OCI-LY7 (cell line): Measurements from ENCODE around the gene GSK3B. TPM values are rescaled to one million over a fixed set of nuclear protein-coding genes. Genes with fewer than 3 reads are reported as not detected.

ENCODE experiments used
- BruUV-seq: library from RNA; stranded (reverse); fragments of 400-500 nt; replicated peaks from 2 replicates; lab custom pipeline; 2021; lab: Mats Ljungman, UMichigan
- CTCF ChIA-PET: fragments of 300-600 bp; sonication (Branson Sonifier 250); formaldehyde crosslinking; loops from one replicate; lab custom pipeline; 2022; ENCODE audit warnings: antibody characterized with exemption; ENCODE audit not compliant: unreplicated experiment; lab: Charles Lee
- POLR2A ChIA-PET: fragments of 300-600 bp; sonication (Branson Sonifier 250); formaldehyde crosslinking; loops from one replicate; lab custom pipeline; 2022; ENCODE audit warnings: antibody characterized with exemption; lab: Charles Lee
- DNase-seq: peaks from one replicate; pipeline ENCODE4 v3.0.0-alpha.2; 2015; ENCODE audit warnings: low spot score
- H2AFZ ChIP-seq: fragments of 200-600 bp; sonication (generic), shearing (Covaris generic); 2 replicates; pipeline ENCODE4 v1.6.1; 2014; ENCODE audit warnings: mild to moderate bottlenecking, antibody characterized with exemption, low read length, moderate library complexity
- H3K27ac ChIP-seq: fragments of 200-600 bp; sonication (generic); 2 replicates; pipeline ENCODE4 v1.5.1; 2014; ENCODE audit warnings: mixed run types, low read depth, mild to moderate bottlenecking, moderate library complexity, low read length, inconsistent platforms; ENCODE audit not compliant: poor library complexity, severe bottlenecking
- H3K36me3 ChIP-seq: fragments of 200-600 bp; sonication (generic); 2 replicates; pipeline ENCODE4 v1.6.1; 2014; ENCODE audit warnings: mild to moderate bottlenecking, antibody characterized with exemption, low read length, moderate library complexity, mixed read lengths; ENCODE audit not compliant: insufficient read depth
- H3K4me1 ChIP-seq: fragments of 200-600 bp; sonication (generic); 2 replicates; pipeline ENCODE4 v1.5.1; 2014; ENCODE audit warnings: mild to moderate bottlenecking, low read length; ENCODE audit not compliant: insufficient read depth, poor library complexity, severe bottlenecking
- H3K4me2 ChIP-seq: fragments of 200-600 bp; sonication (generic); 2 replicates; pipeline ENCODE4 v1.6.1; 2014; ENCODE audit warnings: mild to moderate bottlenecking, low read length
- H3K4me3 ChIP-seq: fragments of 200-600 bp; sonication (generic); 2 replicates; pipeline ENCODE4 v1.5.1; 2014; ENCODE audit warnings: mild to moderate bottlenecking, low read depth, low read length; ENCODE audit not compliant: poor library complexity, severe bottlenecking
- H3K79me2 ChIP-seq: fragments of 200-600 bp; sonication (generic); 2 replicates; pipeline ENCODE4 v1.6.1; 2016; ENCODE audit warnings: low read depth, mild to moderate bottlenecking, low read length, moderate library complexity, mixed read lengths; ENCODE audit not compliant: insufficient read depth
- H3K9me2 ChIP-seq: fragments of 200-600 bp; sonication (generic); 2 replicates; pipeline ENCODE4 v1.6.1; 2016; ENCODE audit warnings: mild to moderate bottlenecking, low read length, mixed read lengths; ENCODE audit not compliant: insufficient read depth
- H3K9me3 ChIP-seq: fragments of 200-600 bp; sonication (generic); 2 replicates; pipeline ENCODE4 v1.6.1; 2014; ENCODE audit warnings: mild to moderate bottlenecking, mixed run types, low read length, mixed read lengths
- H4K20me1 ChIP-seq: fragments of 200-600 bp; sonication (generic); 2 replicates; pipeline ENCODE4 v1.6.1; 2014; ENCODE audit warnings: mild to moderate bottlenecking, antibody characterized with exemption, low read length, moderate library complexity, mixed read lengths; ENCODE audit not compliant: insufficient read depth
- EZH2phosphoT487 ChIP-seq: fragments of 200-600 bp; sonication (generic); IDR thresholded peaks from 2 replicates; pipeline ENCODE4 v1.6.1; 2018; ENCODE audit warnings: low read depth, borderline replicate concordance, mild to moderate bottlenecking, mixed run types, antibody characterized with exemption, low read length, moderate library complexity, mixed read lengths
- intact Hi-C: fragments of 100-400 bp; cut with micrococcal nuclease; formaldehyde crosslinking; loops from one replicate; pipeline ENCODE4 v1.10.0; 2022; ENCODE audit not compliant: unreplicated experiment
- total RNA-seq, 2 experiments: library from RNA; depleted of rRNA in 1 of 2; stranded (reverse); fragments of >200 nt in 1 of 2; shearing (Covaris generic) in 1 of 2; gene quantifications; 2 replicates each; pipeline ENCODE4 v1.2.3, GENCODE V29; 2014 to 2022
- TF ChIP-seq, protein P1 (sequence below): fragments of 200-600 bp; sonication (generic); conservative IDR thresholded peaks from 2 replicates; pipeline ENCODE4 v1.5.1; 2014; ENCODE audit warnings: mild to moderate bottlenecking, antibody characterized with exemption, low read length, moderate library complexity, mixed read lengths

The GSK3B gene
- total RNA-seq, 2 experiments from 2014 or later: 26.6 to 40.9 TPM

DNA sequence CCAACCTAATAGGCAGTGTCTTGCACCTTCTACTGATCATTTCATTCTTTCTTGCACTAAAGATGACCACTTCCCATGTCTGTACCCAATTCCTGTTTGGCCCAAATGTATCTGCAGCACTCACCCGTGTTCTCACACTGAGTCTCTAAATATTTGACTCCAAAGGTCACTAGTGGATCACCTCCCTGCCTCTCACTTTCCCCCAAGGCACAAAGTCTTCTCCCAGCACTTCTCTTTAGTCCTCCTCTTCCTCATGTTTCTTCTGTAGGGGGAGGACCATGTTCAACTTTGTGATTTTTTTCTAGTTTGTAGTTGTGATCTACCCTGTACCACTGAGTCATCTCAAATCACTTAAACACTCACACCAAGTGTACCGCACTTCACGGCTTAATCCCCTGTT lies 298.4 kb downstream of the GSK3B start:
- H3K27ac ChIP-seq: no peak overlapping the region
- no peaks in the 10 kb centered on the region for H3K36me3 ChIP-seq
- no peak overlapping the region for H3K4me3 ChIP-seq
- no TSS peak for BruUV-seq
- no peak overlapping the region for H3K4me2 ChIP-seq
- POLR2A ChIA-PET: no interaction called here
- intact Hi-C loops: no loop called here
- DNase-seq: no peak
- H3K9me2 ChIP-seq: no peaks in the 10 kb centered on the region
- H3K9me3 ChIP-seq: no peaks in the 10 kb centered on the region
- H2AFZ ChIP-seq: no peak overlapping the region
- TF ChIP-seq, protein P1, sequence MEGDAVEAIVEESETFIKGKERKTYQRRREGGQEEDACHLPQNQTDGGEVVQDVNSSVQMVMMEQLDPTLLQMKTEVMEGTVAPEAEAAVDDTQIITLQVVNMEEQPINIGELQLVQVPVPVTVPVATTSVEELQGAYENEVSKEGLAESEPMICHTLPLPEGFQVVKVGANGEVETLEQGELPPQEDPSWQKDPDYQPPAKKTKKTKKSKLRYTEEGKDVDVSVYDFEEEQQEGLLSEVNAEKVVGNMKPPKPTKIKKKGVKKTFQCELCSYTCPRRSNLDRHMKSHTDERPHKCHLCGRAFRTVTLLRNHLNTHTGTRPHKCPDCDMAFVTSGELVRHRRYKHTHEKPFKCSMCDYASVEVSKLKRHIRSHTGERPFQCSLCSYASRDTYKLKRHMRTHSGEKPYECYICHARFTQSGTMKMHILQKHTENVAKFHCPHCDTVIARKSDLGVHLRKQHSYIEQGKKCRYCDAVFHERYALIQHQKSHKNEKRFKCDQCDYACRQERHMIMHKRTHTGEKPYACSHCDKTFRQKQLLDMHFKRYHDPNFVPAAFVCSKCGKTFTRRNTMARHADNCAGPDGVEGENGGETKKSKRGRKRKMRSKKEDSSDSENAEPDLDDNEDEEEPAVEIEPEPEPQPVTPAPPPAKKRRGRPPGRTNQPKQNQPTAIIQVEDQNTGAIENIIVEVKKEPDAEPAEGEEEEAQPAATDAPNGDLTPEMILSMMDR: no peak
- TF ChIP-seq EZH2phosphoT487: no peak
- no peaks in the 10 kb centered on the region for H4K20me1 ChIP-seq
- CTCF ChIA-PET: no interaction called here
- H3K79me2 ChIP-seq: no peaks in the 10 kb centered on the region
- no peaks in the 10 kb centered on the region for H3K4me1 ChIP-seq

DNA sequence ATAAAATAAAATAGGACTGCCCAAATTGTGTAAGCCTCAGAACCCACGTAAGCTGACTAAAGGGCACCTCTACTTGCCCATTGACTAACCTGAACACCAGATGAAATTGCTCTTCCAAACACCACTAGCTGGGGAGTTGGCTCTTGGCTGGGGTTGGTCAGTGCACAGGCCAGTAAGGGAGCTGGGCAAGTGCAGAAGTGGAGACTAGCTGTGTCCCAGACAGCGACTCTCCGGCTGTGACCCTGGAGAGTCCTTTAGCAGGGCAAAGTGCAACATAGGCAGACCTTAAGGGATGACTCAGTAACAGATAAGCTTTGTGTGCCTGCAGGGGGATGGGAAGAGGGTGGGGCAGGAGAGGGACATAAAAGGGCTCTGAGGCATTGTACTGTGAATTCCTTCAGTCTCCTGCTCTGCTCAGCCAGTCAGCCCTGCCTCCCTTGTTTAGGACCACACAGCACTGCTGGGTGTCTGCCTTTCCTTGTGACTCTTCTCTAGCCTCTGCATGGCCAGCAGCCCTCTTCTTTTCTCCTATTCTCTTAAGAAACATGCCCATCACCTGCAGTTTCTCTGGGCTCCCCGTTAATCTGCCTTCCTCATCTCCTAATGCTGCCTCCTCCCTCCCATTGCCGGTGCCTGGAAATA lies 299.2 kb downstream of the GSK3B start:
- Histone ChIP-seq H3K4me2 (no peak overlapping the region), H2AFZ (no peak overlapping the region), H3K4me1 (no peaks in the 10 kb centered on the region), H4K20me1 (no peaks in the 10 kb centered on the region), H3K79me2 (no peaks in the 10 kb centered on the region), H3K4me3 (no peak overlapping the region), H3K27ac (no peak overlapping the region), H3K9me2 (no peaks in the 10 kb centered on the region), H3K36me3 (no peaks in the 10 kb centered on the region), H3K9me3 (no peaks in the 10 kb centered on the region)
- intact Hi-C loops: no loop called here
- no TSS peak for BruUV-seq
- TF ChIP-seq, protein P1: no peak
- no peak for TF ChIP-seq EZH2phosphoT487
- ChIA-PET CTCF (interaction anchor here (0.6 kb wide), 1 partner anchor 314 kb away, joined by 3 read pairs; no protein-coding TSS in a partner anchor), POLR2A (no interaction called here)
- no peak for DNase-seq

DNA sequence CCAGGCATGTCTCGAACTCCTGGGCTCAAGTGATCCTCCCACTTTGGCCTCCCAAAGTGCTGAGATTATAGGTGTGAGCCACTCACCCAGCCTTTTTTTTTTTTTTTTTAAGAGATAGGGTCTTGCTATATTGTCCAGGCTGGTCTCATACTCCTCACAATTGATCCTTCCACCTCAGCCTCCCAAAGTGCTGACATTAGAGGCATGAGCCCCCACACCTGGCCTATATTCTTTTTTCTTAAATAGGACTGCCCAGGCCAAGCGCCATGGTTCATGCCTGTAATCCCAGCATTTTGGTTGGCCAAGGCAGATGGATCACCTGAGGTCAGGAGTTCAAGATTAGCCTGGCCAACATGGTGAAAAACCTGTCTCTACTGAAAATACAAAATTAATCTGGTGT lies 299.8 kb downstream of the GSK3B start:
- TF ChIP-seq, protein P1: no peak
- no peak for TF ChIP-seq EZH2phosphoT487

More for the DNA sequence above, 299.8 kb downstream of the GSK3B start:
- Histone ChIP-seq H3K4me3 (no peak overlapping the region), H3K27ac (no peak overlapping the region), H3K9me2 (no peaks in the 10 kb centered on the region), H4K20me1 (no peaks in the 10 kb centered on the region), H2AFZ (no peak overlapping the region), H3K36me3 (no peaks in the 10 kb centered on the region), H3K9me3 (no peaks in the 10 kb centered on the region), H3K4me1 (no peaks in the 10 kb centered on the region), H3K4me2 (no peak overlapping the region), H3K79me2 (no peaks in the 10 kb centered on the region)
- ChIA-PET CTCF (interaction anchor here (0.6 kb wide), 1 partner anchor 315 kb away, joined by 3 read pairs; no protein-coding TSS in a partner anchor), POLR2A (no interaction called here)
- intact Hi-C loops: no loop called here
- BruUV-seq: no TSS peak
- DNase-seq: no peak
